ENCODE measurements around the gene LEMD2.

Gene LEMD2

GRCh38 chr6:33768644-33769120 lies 20.2 kb downstream of the LEMD2 start:
- H4K20me1 ChIP-seq (ENCODE audit: control insufficient read depth, insufficient read depth, low read depth, low read length), result no peaks in the 10 kb centered on the region
- H3K27ac ChIP-seq (ENCODE audit: low read depth, low read length), result no peak overlapping the region

GRCh38 chr6:33766921-33767907 lies 21.7 kb downstream of the LEMD2 start:
- H3K9me2 ChIP-seq (replicated peaks; ENCODE audit: control insufficient read depth, low read length), result no peaks in the 10 kb centered on the region
- H3K9me3 ChIP-seq (ENCODE audit: control insufficient read depth, insufficient read depth, low read length), result no peaks in the 10 kb centered on the region
- no peak for TF ChIP-seq EZH2phosphoT487 (IDR thresholded peaks at IDR 0.05; ENCODE audit: borderline replicate concordance, low read length)
- no peak for TF ChIP-seq CTCF (IDR thresholded peaks at IDR 0.05; ENCODE audit: low read depth, low read length, poor library complexity, severe bottlenecking)
- no peaks in the 10 kb centered on the region for H3K79me2 ChIP-seq (ENCODE audit: control insufficient read depth, low read length)
- H3K4me2 ChIP-seq (ENCODE audit: low read length), result no peak overlapping the region
- no peaks in the 10 kb centered on the region for H4K20me1 ChIP-seq (ENCODE audit: control insufficient read depth, insufficient read depth, low read depth, low read length)
- H3K27ac ChIP-seq (ENCODE audit: low read depth, low read length), result no peak overlapping the region
- H3K36me3 ChIP-seq (ENCODE audit: control insufficient read depth, low read length), result peaks cover 7% of the 10 kb centered on the region
- peaks cover 7% of the 10 kb centered on the region for H3K4me1 ChIP-seq (ENCODE audit: control insufficient read depth, low read length)
- no peak overlapping the region for H3K4me3 ChIP-seq (ENCODE audit: low read length)
- no peaks in the 10 kb centered on the region for H3K27me3 ChIP-seq (ENCODE audit: control insufficient read depth, low read length)
- no peaks in the 10 kb centered on the region; the same call in 1 of the 2 replicates for H3F3A ChIP-seq (ENCODE audit: control insufficient read depth, insufficient read depth)

More at GRCh38 chr6:33768644-33769120, 20.2 kb downstream of the LEMD2 start:
- Histone ChIP-seq H3K79me2 (ENCODE audit: control insufficient read depth, low read length) (no peaks in the 10 kb centered on the region), H3K36me3 (ENCODE audit: control insufficient read depth, low read length) (peaks cover 16% of the 10 kb centered on the region), H3F3A (ENCODE audit: control insufficient read depth, insufficient read depth) (no peaks in the 10 kb centered on the region; the same call in 1 of the 2 replicates), H3K9me2 (replicated peaks; ENCODE audit: control insufficient read depth, low read length) (no peaks in the 10 kb centered on the region), H3K9me3 (ENCODE audit: control insufficient read depth, insufficient read depth, low read length) (no peaks in the 10 kb centered on the region), H3K4me2 (ENCODE audit: low read length) (no peak overlapping the region), H3K4me1 (ENCODE audit: control insufficient read depth, low read length) (peaks cover 7% of the 10 kb centered on the region), H3K4me3 (ENCODE audit: low read length) (no peak overlapping the region), H3K27me3 (ENCODE audit: control insufficient read depth, low read length) (no peaks in the 10 kb centered on the region)
- TF ChIP-seq CTCF (IDR thresholded peaks at IDR 0.05; ENCODE audit: low read depth, low read length, poor library complexity, severe bottlenecking) (peak; percentile 88), EZH2phosphoT487 (IDR thresholded peaks at IDR 0.05; ENCODE audit: borderline replicate concordance, low read length) (no peak)

- no peak overlapping the region for H3K4me3 ChIP-seq (ENCODE audit: low read length)
- H3K27ac ChIP-seq (ENCODE audit: low read depth, low read length), result no peak overlapping the region
- H3F3A ChIP-seq (ENCODE audit: control insufficient read depth, insufficient read depth), result no peaks in the 10 kb centered on the region
- no peak overlapping the region for H3K4me2 ChIP-seq (ENCODE audit: low read length)
- no peaks in the 10 kb centered on the region for H3K79me2 ChIP-seq (ENCODE audit: control insufficient read depth, low read length)
- no peaks in the 10 kb centered on the region for H3K36me3 ChIP-seq (ENCODE audit: control insufficient read depth, low read length)
- H3K9me3 ChIP-seq (ENCODE audit: control insufficient read depth, insufficient read depth, low read length), result no peaks in the 10 kb centered on the region
- H3K4me1 ChIP-seq (ENCODE audit: control insufficient read depth, low read length), result peaks cover 10% of the 10 kb centered on the region
- H3K27me3 ChIP-seq (ENCODE audit: control insufficient read depth, low read length), result no peaks in the 10 kb centered on the region
- no peaks in the 10 kb centered on the region for H4K20me1 ChIP-seq (ENCODE audit: control insufficient read depth, insufficient read depth, low read depth, low read length)
- H3K9me2 ChIP-seq (replicated peaks; ENCODE audit: control insufficient read depth, low read length), result no peaks in the 10 kb centered on the region
- TF ChIP-seq CTCF (IDR thresholded peaks at IDR 0.05; ENCODE audit: low read depth, low read length, poor library complexity, severe bottlenecking) (no peak), EZH2phosphoT487 (IDR thresholded peaks at IDR 0.05; ENCODE audit: borderline replicate concordance, low read length) (no peak)
Observed at GRCh38 chr6:33765368-33765767, 23.6 kb downstream of the LEMD2 start.
